ENCODE data around the gene BTBD17.

DNA sequence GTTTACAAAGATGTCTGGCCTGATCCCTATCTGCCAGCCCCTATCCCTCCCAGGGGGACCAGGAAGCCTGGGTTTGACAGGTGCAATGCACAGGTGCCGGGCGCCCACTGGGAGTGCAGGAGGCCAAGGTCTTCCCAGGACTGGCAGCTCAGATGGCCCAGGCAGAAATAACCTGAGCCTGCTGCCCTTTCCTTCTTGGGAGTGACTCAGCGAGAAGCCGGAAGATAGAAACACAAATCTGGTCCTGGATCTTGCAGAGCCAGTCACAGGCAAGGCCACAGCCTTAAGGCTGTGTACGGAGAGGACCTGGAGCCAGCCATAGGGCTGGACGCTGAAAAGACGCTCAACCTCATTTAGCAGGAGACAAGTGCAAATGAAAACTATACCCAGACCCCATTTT is 33.3 kb upstream of the BTBD17 start:
- TF ChIP-seq, protein P1, sequence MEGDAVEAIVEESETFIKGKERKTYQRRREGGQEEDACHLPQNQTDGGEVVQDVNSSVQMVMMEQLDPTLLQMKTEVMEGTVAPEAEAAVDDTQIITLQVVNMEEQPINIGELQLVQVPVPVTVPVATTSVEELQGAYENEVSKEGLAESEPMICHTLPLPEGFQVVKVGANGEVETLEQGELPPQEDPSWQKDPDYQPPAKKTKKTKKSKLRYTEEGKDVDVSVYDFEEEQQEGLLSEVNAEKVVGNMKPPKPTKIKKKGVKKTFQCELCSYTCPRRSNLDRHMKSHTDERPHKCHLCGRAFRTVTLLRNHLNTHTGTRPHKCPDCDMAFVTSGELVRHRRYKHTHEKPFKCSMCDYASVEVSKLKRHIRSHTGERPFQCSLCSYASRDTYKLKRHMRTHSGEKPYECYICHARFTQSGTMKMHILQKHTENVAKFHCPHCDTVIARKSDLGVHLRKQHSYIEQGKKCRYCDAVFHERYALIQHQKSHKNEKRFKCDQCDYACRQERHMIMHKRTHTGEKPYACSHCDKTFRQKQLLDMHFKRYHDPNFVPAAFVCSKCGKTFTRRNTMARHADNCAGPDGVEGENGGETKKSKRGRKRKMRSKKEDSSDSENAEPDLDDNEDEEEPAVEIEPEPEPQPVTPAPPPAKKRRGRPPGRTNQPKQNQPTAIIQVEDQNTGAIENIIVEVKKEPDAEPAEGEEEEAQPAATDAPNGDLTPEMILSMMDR (IDR thresholded peaks at IDR 0.05): no peak
- TF ChIP-seq NPAS2 (CRISPR knock-in tag; IDR thresholded peaks at IDR 0.05; ENCODE audit: borderline replicate concordance): no peak
- TF ChIP-seq, protein P2, sequence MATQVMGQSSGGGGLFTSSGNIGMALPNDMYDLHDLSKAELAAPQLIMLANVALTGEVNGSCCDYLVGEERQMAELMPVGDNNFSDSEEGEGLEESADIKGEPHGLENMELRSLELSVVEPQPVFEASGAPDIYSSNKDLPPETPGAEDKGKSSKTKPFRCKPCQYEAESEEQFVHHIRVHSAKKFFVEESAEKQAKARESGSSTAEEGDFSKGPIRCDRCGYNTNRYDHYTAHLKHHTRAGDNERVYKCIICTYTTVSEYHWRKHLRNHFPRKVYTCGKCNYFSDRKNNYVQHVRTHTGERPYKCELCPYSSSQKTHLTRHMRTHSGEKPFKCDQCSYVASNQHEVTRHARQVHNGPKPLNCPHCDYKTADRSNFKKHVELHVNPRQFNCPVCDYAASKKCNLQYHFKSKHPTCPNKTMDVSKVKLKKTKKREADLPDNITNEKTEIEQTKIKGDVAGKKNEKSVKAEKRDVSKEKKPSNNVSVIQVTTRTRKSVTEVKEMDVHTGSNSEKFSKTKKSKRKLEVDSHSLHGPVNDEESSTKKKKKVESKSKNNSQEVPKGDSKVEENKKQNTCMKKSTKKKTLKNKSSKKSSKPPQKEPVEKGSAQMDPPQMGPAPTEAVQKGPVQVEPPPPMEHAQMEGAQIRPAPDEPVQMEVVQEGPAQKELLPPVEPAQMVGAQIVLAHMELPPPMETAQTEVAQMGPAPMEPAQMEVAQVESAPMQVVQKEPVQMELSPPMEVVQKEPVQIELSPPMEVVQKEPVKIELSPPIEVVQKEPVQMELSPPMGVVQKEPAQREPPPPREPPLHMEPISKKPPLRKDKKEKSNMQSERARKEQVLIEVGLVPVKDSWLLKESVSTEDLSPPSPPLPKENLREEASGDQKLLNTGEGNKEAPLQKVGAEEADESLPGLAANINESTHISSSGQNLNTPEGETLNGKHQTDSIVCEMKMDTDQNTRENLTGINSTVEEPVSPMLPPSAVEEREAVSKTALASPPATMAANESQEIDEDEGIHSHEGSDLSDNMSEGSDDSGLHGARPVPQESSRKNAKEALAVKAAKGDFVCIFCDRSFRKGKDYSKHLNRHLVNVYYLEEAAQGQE (IDR thresholded peaks at IDR 0.05): no peak
- no peak for TF ChIP-seq POLR2A (IDR thresholded peaks at IDR 0.05; ENCODE audit: low read length)
- TF ChIP-seq, protein P3, sequence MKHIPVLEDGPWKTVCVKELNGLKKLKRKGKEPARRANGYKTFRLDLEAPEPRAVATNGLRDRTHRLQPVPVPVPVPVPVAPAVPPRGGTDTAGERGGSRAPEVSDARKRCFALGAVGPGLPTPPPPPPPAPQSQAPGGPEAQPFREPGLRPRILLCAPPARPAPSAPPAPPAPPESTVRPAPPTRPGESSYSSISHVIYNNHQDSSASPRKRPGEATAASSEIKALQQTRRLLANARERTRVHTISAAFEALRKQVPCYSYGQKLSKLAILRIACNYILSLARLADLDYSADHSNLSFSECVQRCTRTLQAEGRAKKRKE (CRISPR knock-in tag; IDR thresholded peaks at IDR 0.05; ENCODE audit: low read depth): no peak
- TF ChIP-seq RNF2 (IDR thresholded peaks at IDR 0.05; ENCODE audit: borderline replicate concordance, low read depth): no peak
- no peak for TF ChIP-seq SREBF2 (IDR thresholded peaks at IDR 0.05)
- TF ChIP-seq RAD21 (conservative IDR thresholded peaks at IDR 0.05 in 1 of 2, IDR thresholded peaks at IDR 0.05 in 1 of 2): no peak
- TF ChIP-seq, protein P4, sequence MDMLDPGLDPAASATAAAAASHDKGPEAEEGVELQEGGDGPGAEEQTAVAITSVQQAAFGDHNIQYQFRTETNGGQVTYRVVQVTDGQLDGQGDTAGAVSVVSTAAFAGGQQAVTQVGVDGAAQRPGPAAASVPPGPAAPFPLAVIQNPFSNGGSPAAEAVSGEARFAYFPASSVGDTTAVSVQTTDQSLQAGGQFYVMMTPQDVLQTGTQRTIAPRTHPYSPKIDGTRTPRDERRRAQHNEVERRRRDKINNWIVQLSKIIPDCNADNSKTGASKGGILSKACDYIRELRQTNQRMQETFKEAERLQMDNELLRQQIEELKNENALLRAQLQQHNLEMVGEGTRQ (IDR thresholded peaks at IDR 0.05): no peak

Measured in A549 (cell line).